NCI-H69 (cell line): ENCODE data around the gene TNNI3K.

Experiments
- DNase-seq: peaks from one replicate; lab custom pipeline; 2025; lab: John Stamatoyannopoulos, UW

TNNI3K gene

GRCh38 chr1:74436078-74436477 lies 200.9 kb downstream of the TNNI3K start:
- DNase-seq: peak; percentile 45

GRCh38 chr1:74437035-74437434 lies 201.8 kb downstream of the TNNI3K start:
- DNase-seq: peak; percentile 46

GRCh38 chr1:74452035-74452434 lies 216.8 kb downstream of the TNNI3K start:
- DNase-seq: no peak

GRCh38 chr1:74453277-74453676 lies 218.1 kb downstream of the TNNI3K start:
- DNase-seq: no peak

- DNase-seq: no peak
Observed at GRCh38 chr1:74455390-74455789, 220.2 kb downstream of the TNNI3K start.

- no peak for DNase-seq
Observed at GRCh38 chr1:74457253-74457652, 222.1 kb downstream of the TNNI3K start.

GRCh38 chr1:74463333-74463988 lies 228.3 kb downstream of the TNNI3K start:
- DNase-seq: no peak

- no peak for DNase-seq
Observed at GRCh38 chr1:74464037-74464436, 228.8 kb downstream of the TNNI3K start.

GRCh38 chr1:74465193-74465681 lies 230.1 kb downstream of the TNNI3K start:
- DNase-seq: no peak

GRCh38 chr1:74467786-74468377 lies 232.7 kb downstream of the TNNI3K start:
- peak; percentile 94 for DNase-seq

GRCh38 chr1:74468982-74469603 lies 233.9 kb downstream of the TNNI3K start:
- peak; percentile 82 for DNase-seq

- peak; percentile 10 for DNase-seq
Observed at GRCh38 chr1:74470251-74470650, 235.1 kb downstream of the TNNI3K start.

GRCh38 chr1:74470936-74471335 lies 235.7 kb downstream of the TNNI3K start:
- peak; percentile 35 for DNase-seq

GRCh38 chr1:74471470-74471869 lies 236.3 kb downstream of the TNNI3K start:
- no peak for DNase-seq

GRCh38 chr1:74474585-74474984 lies 239.4 kb downstream of the TNNI3K start:
- DNase-seq: peak; percentile 49

- peak; percentile 66 for DNase-seq
Observed at GRCh38 chr1:74478979-74479378, 243.8 kb downstream of the TNNI3K start.

GRCh38 chr1:74480068-74480467 lies 244.9 kb downstream of the TNNI3K start:
- DNase-seq: peak; percentile 41

- DNase-seq: peak; percentile 87
Observed at GRCh38 chr1:74481607-74482006, 246.4 kb downstream of the TNNI3K start.

- DNase-seq: peak; percentile 64
Observed at GRCh38 chr1:74485622-74486021, 250.4 kb downstream of the TNNI3K start.

GRCh38 chr1:74486036-74486435 lies 250.8 kb downstream of the TNNI3K start:
- DNase-seq: no peak

GRCh38 chr1:74496669-74497068 lies 261.5 kb downstream of the TNNI3K start:
- DNase-seq: no peak

- DNase-seq: no peak
Observed at GRCh38 chr1:74498901-74499300, 263.7 kb downstream of the TNNI3K start.

- DNase-seq: peak; percentile 7
Observed at GRCh38 chr1:74502432-74502831, 267.2 kb downstream of the TNNI3K start.
